ENCODE results near the gene IBA57.
A peak's percentile ranks its signal among the peaks of the same experiment; 100 is the strongest.

Gene IBA57

DNA sequence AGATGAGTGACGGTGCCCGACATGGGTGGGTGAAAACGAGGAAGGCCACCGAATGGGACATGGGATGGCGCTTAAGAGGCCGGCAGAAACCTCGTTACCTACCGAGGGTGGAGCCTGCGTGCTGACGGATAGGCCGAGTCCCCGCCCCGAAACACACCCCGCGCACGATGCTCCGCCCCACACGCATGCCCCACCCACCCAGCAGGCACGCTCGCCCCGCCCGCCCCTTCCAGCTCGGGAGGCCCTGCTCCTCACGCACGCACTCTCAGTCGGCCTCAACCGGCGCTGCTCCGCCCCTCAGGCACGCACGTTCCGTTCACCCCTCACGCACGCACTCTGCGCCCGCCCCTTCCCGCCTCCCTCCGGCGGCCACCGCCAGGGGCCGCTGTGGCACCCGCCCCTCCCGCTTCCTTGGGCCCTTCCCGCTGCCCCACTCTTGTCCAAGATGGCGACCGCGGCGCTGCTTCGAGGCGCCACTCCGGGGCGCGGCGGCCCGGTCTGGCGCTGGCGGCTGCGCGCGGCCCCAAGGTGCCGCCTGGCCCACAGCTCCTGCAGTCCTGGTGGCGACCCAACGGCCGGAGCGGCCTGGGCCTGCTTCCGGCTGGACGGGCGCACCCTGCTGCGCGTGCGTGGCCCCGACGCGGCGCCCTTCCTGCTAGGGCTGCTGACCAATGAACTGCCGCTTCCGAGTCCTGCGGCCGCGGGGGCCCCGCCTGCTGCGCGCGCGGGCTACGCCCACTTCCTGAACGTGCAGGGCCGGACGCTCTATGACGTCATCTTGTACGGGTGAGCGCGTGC lies at the start of gene IBA57:
Gene IBA57, plus strand, starts transcription at position 433 of the 798 bp plus-strand sequence. Its CDS starts 13 bp downstream, at position 446.
- peak; percentile 100 for DNase-seq

- no peak for DNase-seq
Measured at GRCh38 chr1:228117335-228117734, 48.3 kb upstream of the IBA57 start.

DNA sequence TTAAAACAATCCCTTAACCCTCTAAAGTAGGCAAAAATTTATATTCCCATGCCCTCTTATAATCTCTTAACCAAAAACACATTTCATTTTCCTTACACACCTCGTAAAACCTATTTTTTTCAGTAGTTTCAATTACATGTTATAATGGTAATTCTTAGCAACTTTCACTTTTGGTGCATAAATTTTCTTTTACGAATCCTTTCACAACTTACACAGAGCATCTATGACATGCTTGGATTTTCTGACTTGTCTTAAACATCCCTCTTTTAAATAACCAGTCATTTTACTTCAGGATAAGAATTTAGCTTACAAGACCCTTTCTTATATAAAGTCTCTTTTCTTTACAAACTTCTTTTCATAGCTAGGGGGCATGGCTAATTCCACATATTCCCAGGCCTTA lies 47.6 kb upstream of the IBA57 start:
- DNase-seq, result no peak

- DNase-seq, result no peak
Measured at GRCh38 chr1:228120351-228120750, 45.3 kb upstream of the IBA57 start.

DNA sequence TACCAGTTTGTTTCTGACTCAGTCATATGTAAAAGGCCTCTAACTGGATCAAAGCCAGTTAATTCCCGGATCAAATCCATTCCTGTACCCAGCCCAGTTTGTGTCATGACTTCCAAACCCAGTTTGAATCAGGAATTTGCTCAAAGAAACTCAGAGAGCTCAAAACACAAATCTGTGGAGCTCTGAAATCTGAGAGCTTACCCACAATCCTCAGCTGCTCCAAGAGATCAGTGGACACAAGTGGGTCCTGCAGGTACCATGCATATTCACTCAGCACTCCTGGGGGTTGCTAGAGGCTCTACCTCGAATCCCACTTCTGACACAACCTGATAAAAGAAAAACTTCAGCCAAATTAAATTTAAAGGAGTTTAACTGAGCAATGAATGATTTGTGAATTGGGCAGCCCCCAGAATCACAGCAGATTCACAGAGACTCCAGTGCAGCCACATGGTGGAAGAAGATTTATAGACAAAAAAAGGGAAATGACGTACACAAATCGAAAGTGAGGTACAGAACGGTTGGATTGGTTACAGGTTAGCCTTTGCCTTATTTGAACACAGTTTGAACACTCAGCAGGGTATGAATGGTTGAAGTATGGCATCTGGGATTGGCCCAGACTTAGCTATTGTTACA lies 44.6 kb upstream of the IBA57 start:
- no peak for DNase-seq

DNA sequence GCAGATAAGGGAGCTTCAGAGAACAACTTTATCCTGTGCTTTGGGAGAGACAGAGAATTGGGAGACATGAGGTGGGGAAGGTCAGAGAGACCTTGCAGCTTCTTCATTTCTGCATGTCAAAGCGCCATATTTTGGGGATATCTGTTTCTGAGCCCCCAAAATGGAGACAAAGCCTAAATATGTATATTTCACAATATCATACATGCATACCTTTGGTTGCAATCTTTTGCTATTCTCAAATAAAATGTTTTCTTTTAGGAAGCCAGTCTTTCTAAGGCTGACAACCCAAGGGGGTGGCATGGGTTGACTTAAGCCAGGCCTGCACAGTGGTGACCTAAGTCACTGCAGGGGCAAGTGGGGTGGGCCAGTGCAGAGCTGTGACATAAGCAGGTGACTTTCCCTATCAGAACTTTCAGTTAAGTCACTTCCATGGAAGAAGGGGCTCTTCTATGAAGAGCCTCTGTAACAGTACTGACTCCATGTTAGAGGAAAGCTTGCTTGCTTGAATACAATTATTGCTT lies 42.6 kb upstream of the IBA57 start:
- DNase-seq, result no peak

GRCh38 chr1:228123505-228123904 lies 42.1 kb upstream of the IBA57 start:
- DNase-seq, result no peak

- DNase-seq, result no peak
Measured at GRCh38 chr1:228125185-228125584, 40.4 kb upstream of the IBA57 start.

GRCh38 chr1:228131766-228132165 lies 33.8 kb upstream of the IBA57 start:
- no peak for DNase-seq

- no peak for DNase-seq
Measured at GRCh38 chr1:228134591-228134990, 31.0 kb upstream of the IBA57 start.

- no peak for DNase-seq
Measured at GRCh38 chr1:228136901-228137300, 28.7 kb upstream of the IBA57 start.

GRCh38 chr1:228139406-228139930 lies 26.1 kb upstream of the IBA57 start:
- no peak for DNase-seq

GRCh38 chr1:228139931-228140723 lies 25.5 kb upstream of the IBA57 start, which contains the start of gene GUK1:
Gene GUK1 (plus strand): TSS chr1:228140279. CDS start chr1:228140303, 24 bp downstream.
- DNase-seq, result peak; percentile 100

DNA sequence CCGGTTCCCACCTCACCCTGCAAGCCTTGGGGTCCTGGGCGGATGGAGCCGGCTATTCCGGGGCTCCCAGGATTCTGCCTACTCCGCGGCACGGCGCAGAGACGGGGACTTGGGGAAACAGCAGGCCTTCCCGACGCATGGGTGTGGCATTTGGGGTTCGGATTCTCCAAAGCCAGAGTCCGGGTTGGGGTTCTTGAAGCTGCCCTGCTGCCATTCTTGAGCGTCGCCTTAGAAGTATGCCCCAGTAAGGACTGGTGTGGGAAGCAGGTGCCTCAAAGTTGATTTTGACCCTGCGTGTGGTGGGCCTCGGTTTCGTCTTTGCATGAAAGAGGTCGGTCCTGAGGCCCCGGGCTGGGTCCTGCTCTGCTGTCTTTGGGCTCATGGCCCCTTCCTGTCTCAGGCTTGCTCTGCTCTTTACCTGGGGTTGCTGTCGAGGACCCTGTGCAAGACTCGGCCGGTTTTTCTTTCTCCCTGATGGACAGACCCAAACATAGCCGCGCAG lies 24.8 kb upstream of the IBA57 start:
- DNase-seq, result no peak

DNA sequence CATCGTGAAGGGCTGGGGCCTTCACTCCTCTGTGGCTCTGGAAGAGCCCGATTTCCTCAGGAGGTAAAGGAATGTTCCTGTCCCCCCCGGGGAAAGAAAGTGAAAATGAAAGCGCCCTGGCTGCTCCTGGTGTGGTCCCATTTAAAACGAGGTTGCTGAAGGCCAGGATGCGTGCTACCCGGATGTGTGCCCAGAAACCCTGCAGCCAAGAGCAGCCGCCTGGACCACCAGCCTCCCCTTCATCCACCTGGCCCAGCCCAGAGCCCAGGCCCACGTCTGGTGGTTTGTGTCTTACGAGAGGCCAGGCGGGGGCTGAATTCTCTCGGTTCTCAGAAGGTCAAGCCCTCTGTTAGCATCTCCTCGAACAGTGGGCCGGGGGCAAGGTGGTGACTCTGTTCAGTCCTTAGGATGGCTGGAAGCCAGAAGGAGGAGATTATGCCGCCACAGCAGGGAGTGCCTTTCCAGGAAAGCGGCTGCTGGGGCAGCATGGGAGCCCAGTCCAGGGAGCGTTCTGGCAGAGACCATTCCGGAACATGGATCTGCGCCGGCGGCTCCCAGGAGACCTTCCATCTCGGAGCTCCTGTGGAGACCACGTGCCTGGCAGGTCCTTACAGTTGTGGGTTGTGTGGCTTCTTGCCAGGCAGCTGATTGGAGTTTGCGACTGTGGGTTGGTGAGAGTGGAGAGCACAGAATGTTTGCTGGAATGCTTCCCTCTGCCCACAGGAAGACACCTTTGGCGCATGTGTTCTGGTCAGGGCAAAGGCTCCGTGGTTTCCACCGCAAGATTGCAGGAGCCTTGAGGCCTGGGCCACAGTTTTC lies 24.2 kb upstream of the IBA57 start:
- no peak for DNase-seq

DNA sequence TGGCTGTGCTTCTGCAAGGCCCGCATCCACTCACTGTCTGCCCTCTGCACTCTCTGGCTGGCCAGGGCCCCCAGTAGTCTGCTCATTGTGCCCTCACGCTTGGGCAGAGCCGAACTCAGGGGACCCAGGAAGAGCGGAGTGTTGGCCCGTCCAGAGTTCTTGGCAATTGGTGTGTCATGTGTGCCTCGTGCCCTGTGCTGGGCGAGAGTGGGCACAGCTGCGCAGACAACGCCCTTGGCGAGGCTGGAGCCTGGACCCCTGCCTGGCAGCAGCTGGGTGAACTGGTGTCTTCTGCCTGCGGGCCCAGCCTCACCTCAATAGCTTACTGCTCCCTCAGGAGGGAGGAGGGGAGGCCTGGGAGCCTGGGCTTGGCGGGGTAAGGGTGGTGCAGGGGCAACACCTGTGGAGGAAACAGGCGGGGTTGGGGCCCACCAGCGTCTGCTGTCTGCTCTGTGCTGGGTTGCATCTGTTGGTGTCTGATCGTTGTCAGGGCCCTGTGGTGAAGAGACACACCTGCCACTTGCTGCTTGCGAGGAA lies 23.4 kb upstream of the IBA57 start:
- peak; percentile 41 for DNase-seq

- no peak for DNase-seq
Measured at GRCh38 chr1:228142701-228143136, 22.9 kb upstream of the IBA57 start.

DNA sequence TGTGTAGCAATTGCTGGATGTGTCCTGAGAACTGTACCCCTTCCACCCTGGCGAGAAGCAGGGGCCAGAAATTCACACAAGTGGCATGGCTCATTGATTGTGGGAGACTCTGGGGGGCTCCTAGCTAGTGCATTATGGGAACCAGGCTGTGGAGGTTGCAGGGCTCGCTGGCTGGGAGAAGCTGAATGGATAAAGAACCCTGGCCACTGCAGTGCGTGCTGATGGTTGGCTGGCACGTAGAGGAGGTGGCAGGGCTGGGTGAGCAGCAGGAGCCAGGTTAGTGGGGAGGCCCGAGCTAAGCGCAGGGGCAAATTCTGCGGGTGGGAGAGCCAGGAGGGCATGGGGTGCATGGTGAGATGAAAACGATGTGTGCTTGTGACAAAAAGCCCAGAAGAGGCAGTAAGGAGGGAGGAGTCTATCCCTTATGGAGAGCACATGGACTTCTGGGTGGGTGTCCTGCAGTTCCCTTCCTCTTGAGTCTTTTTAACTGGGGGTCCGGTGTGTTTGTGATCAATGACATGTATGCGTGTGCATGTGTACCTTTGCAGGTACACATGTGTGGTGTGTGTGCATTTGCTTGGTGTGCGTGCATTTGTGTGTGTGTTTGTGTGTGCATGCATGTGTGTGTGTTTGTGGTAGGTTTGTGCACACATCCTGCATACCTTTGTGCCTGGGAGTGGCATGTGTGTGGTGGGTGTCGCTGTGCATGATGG lies 22.0 kb upstream of the IBA57 start:
- DNase-seq, result no peak

- no peak for DNase-seq
Measured at GRCh38 chr1:228144193-228144992, 21.2 kb upstream of the IBA57 start.

DNA sequence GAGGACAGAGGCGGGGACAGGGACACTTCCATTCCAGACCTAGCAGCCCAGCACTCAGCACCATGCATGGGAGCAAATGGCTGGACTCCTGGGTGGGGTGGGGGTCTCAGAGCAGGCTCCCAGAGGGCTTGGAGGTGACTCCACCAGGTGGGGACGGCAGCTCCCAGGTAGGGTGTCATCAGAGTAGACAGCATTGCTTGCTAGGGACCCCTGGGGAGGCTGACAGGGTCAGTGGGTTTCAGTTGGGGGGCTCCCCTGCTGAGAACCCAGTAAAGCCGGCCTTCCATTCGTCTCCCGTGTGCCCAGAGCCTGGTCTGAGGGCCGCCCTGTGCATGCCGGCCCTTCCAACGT lies 20.6 kb upstream of the IBA57 start:
- no peak for DNase-seq
